Neural cell (in vitro differentiated cells): ENCODE measurements around the gene C19orf85.

ENCODE experiments used
- CTCF ChIP-seq: fragments of 450-650 bp; IDR thresholded peaks from 2 replicates; pipeline ENCODE4 v1.5.1; 2014; ENCODE audit warnings: antibody characterized with exemption, mild to moderate bottlenecking, moderate library complexity; ENCODE audit not compliant: poor library complexity, severe bottlenecking
- POLR2AphosphoS5 ChIP-seq: IDR thresholded peaks from 2 replicates; pipeline ENCODE4 v1.6.1; 2012
- REST ChIP-seq: IDR thresholded peaks from 2 replicates; pipeline ENCODE4 v1.6.1; 2012; ENCODE audit warnings: borderline replicate concordance
- TAF1 ChIP-seq: IDR thresholded peaks from 2 replicates; pipeline ENCODE4 v1.6.1; 2012; ENCODE audit warnings: low read depth

DNA sequence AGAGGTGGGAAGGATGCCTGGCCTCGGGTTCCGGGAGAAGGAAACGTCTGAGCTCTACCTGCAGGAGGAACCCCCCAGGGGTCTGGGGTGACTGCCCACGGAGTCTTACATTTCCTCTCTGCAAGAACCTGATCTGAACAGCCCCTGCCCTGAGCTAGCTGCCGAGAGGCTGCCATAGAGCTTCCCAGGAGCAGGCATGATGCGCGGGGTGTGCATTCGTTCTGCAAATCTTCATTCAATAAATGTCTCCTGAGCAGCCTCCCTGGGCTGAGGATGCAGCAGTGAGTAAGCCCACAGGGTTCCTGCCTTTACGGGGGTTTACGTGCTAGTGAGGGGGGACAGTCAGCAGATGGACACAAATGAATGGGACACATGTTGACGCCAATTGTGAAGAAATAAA lies 19.9 kb downstream of the C19orf85 start:
- no peak for TF ChIP-seq CTCF
- TF ChIP-seq POLR2AphosphoS5 = no peak
- TF ChIP-seq TAF1 = no peak
- no peak for TF ChIP-seq REST
